DMS 273 (cell line): Measurements from ENCODE around the gene RAMP3.
"Not testable (repeated sequence)": the region's sequence is repeated elsewhere in the genome, so short reads cannot be mapped to it uniquely, and the experiment has no call there.

ENCODE experiments used
- DNase-seq: peaks from one replicate; lab custom pipeline; 2025; ENCODE audit not compliant: unreplicated experiment; lab: John Stamatoyannopoulos, UW

RAMP3 gene

DNA sequence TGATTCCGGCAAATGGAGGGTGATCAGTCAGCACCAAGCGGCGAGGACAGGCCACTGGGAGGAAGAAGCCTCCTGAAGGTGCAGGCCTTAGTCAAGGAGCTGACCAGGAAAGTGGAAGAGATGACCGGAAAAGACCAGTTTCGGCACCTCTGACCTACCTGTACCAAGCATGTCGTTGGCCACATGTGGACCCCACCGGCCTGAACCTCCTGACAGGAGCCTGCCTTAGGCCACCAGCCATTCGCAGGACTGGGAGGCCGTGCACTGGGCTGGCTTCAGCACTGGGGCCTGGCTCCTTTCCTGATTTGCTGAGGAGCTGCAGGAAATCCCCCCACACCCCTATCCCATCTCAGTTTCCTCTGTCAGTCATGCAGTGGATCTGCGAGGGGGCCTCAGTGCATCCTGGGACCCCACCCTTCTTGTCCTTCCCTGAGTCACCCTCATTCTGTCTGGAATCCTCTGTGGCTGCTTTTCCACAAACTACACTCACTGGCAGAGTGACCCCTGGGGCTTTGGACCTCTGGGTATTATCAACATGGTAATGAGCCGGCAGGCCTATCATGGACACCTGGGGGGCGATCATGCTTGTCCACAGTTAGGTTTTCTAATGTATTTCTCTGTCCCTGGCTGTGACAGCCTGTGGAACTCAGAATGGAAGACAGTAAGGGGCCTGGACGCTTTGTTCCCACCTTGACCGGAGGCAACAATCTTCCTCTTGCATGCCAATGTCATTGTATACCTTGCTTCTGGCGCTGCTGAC, 33.0 kb downstream of the RAMP3 start:
- no peak for DNase-seq

DNA sequence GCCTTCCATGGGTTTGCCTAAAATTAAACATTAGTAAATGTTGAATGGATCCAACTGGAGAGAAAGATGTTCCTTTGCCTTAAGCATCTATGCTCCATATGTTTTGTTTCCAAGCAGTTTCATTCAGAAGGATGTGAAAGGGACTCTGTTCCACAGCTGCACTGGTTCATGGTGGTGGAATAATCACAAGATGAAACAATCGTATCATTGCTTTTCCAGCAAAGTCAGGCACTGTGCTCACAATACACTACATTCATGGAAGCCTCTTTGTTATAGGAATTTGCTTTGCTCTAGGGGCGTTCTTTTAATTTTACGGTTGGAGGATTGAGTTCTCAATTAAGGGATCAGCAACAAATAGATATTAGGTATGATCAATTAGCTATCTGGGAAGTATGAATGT, 33.8 kb downstream of the RAMP3 start:
- DNase-seq = no peak

DNA sequence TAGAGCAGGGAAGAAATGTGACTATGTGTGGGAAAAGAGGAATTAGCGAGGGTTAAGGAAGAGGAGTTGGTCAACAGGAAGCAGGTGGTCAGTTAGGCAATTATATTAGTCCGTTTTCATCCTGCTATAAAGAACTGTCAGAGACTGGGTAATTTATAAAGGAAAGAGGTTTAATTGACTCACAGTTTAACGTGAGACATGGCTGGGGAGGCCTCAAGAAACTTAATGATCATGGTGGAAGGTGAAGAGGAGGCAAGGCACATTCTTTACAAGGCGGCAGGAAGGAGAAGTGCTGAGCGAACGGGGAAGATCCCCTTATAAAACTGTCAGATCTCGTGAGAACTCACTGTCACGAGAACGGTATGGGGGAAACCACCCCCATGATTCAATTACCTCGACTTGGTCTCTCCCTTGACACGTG, 35.0 kb downstream of the RAMP3 start:
- DNase-seq = no peak

DNA sequence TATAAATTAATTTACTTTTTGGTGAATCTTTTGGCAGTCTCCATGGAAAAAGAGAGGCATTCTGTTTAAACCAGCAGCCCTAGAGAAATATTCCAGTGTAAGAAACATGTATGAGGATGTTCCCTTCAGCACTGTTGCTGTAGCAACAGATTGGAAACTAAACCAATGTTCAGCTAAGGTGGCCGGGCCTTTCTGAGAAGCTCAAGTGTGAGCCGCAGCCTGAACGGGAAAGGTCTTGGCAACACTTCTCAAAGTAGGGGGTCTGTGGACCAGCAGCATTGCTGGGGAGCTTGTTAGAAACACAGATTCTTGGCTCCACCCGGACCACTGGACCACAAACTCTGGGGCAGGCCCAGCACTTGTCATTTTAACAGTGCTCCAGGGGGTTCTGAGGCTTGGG, 36.2 kb downstream of the RAMP3 start:
- DNase-seq = no peak

DNA sequence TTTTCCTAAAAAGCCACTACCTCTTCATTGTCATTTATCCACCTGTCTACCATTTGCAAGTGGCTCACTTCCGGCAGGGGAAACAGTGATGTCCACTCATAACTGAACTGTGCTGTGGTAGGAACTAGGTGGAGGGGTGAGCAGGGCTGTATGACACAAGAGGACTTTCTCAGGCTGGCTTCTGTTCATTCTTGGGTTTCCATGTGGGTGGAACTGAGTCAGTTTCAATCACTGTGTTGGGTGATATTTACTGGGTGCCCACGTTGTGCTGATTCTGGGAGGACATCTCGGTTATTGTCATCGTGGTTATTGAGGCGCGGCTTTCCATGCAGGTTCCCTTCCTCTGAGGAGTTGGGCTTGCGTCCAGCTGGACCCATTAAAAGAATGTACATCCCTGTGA, 38.8 kb downstream of the RAMP3 start:
- DNase-seq = no peak

DNA sequence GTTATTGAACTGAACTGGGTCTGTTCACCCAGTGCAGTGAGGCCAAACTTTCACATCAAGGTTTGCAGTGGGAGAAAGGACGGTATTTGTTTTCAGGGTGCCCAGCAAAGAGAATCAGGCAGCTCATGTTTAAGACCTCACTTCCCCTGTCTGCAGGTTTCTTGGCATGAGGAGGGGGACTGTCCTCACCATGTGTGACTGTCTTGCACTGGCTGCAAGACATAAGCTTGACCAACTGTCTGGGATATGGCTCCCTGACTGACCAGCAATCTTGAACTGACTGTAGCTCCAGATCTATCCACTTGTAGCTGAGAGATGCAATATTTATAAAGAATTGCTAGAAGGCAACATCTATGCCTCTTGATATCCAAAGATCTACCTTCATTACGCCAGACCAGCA, 39.9 kb downstream of the RAMP3 start:
- no peak for DNase-seq

DNA sequence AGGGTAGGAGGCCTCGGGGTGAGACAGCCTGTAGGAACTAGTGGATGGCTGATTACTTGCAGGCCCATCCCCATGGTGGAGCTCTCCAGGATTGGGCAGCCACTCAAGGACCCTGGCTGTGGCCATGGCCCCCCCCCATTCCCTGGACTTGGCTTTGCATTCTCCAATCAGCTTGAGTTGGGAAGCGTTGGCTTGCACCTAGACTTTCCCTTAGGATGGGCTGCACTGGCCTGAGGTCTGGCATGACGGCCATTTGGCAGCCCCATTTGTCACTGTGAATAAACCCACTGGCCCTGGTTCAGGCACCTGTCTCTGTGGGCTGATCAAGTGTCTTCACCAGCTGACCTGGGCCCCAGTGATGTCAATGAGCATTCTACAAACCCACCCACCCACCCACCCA, 41.4 kb downstream of the RAMP3 start:
- no peak for DNase-seq

DNA sequence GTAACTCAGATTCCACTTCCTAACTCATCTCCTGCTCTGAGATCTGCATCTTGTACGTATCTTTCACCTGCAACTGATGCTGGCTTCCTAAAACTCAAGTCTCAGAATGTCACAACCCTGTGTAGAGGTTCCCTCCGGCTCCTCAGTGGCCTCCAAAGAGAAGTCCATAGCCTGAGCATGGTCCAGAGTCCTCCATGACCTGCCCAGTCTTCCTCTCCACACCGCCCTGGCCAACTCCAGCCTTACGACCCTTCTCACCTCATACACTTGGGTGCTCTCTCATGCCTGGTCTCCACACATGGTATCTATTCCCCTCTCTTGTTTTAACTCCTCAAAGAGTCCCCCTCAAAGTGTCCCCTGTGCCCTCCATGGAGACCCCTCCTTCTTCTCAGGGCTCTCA, 41.9 kb downstream of the RAMP3 start:
- DNase-seq = no peak

DNA sequence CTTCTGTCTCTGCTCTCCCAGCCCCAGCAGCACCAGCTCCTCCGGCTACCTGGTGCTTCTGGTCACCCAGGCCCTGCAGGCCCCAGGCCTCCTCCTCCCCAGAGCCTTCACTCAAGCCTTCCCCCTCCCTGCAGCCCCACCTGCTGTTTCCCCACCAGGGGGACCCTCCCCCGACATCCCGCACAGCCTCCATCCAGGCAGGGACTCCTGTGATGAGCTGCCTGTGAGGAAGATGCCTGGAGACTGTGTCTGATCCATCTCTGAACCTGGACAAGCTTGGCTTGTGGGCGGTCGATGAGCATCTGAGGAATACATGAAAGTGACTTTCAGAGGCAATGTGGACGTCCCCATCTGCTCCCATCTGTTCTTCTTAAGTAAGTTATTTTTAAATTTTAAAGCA, 45.0 kb downstream of the RAMP3 start:
- DNase-seq = peak; percentile 27

DNA sequence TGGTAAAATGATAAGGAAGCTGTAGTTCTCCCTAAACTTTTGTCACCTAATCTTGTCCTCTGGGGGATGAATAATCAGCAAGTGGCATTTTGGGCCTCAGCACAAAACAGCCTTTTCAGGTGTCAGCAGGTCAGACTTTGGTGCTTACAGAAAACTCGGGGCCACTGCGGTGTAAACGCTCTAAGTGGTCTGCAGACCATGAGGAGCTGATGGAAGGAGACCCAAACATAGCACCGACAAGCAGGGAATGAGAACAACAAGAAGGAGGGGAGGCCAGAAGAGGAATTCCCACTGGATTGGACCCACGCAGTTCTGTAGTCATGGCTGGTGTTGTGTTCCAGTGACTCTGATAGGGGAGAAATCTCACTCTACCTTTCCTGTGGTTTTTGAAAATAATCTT, 45.4 kb downstream of the RAMP3 start:
- no peak for DNase-seq

DNA sequence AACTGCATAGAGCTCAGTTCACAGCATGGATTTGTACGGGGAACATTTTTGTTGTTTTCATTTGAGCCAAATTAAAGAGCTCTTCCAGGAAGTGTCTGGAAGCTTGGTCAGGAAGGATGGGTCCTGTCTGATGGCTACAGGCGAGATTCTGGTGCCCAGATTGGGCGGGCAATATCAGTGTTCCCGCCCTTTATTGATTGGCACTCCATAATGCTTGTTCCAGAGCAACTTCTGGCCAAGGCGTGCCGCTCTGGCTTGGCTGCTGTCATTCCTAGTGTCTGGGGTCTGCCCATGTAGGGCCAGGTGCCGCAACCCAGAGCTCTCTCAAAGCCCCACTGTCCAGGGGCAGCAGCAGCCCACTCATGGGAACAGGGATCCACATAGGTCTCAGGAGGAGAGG, 45.9 kb downstream of the RAMP3 start:
- DNase-seq = no peak

DNA sequence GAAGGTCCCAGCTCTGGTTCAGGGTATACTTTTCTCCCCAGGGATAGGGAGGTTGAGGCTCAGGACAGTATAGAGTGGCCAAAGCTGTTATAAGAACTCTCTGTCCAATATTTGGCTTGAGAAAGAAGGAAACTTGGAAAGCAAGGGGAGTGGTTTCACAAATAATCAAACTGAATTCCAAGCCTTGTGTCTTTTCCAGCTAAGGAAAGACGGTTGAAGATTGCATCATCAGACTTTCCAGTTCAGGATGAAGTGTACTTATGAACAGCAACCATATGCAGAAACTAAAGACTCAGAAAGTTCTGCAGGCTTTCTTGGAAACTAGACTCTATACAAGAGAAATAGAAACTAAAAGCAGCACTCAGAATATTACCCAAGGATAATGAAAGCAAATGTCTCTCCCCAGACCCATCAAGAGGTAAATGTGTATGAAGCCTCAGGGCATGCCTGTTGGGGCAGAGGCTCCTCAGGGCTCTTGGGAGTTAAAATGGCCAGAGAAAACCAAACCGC, 46.4 kb downstream of the RAMP3 start:
- DNase-seq = peak; percentile 26

DNA sequence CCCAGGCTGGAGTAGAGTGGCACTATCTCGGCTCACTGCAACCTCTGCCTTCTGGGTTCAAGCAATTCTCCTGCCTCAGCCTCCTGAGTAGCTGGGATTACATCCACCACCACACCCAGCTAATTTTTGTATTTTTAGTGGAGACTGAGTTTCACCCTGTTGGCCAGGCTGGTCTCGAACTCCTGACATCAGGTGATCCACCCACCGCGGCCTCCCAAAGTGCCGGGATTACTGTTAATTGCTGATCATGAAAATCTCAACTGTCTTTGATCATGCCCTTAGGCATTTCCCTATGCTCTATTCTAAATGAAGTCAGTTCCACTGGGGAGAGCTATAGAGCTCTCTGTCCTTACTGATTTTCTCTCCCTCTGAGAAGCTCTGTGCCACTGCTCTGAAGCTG, 48.7 kb downstream of the RAMP3 start:
- DNase-seq = not testable (repeated sequence)

DNA sequence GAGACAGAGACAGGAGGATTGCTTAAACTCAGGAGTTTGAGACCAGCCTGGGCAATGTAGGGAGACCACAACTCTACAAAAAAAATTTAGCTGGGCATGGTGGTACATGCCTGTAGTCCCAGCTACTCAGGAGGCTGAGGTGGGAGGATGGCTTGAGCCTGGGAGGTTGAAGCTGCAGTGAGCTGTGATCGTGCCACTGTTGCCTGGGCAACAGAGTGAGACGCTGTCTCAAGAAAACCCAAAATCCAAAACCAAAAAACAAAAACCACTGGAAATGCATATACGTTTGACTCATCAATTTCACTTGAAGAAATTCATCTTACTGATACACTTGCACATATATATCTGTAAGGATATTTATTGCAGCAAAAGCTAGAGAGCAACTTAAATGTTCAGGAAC, 52.3 kb downstream of the RAMP3 start:
- not testable (repeated sequence) for DNase-seq

DNA sequence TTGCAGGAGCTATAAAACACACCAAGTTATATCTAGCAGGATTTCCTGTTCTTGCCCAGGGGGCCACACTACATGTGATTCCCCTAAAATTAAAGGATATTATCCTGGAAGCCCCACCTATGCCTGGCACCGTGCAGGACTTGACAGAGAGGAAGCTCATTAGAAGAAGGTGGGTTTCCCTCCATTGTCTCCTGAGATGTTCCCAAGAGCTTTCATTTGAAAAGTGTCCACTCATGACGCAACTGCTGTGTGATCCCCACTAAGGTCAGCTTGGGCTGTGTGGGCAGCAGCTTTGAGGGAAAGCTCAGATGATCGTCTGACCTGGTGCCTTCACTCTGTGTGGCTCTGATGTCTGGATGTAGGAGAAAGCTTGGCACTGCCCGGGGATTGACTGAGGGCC, 53.5 kb downstream of the RAMP3 start:
- no peak for DNase-seq

DNA sequence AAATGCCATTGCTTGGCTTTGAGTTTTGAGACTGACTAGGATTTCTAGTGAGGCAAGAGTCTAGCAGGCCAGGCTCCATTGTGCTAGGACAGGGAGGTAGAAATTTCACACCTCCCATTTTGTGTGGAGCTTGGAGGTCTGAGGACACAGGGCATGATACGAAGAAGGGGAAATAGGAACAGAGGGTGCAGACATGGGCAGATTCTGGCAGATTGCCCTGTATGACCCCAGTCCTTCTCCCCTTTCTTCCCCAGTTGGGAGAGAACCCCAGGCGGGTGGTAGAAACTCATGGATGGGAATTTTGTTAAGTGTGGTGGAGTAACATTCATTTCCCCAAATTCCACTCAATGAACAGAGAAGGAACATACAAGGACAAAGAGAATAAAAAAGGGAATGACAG, 54.4 kb downstream of the RAMP3 start:
- DNase-seq = no peak

DNA sequence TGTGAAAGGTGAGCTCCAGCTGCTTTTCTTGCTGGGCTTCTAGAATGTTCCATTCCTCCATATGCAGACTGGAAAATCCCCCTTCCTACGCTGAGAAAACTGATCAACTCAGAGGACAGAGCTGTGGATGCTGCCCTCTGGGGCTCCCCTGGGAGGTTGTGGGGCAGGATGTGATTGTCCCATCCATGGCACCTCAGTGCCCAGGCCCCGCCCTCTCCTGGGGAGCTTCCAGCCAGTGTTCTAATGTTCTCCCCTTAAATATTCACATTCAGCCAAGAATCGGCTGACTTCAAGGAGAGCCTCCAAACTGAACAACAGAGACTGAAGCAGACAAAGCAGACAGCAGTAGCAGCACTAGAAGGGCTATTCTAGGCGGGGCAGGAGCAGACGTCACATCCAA, 55.0 kb downstream of the RAMP3 start:
- DNase-seq = no peak

DNA sequence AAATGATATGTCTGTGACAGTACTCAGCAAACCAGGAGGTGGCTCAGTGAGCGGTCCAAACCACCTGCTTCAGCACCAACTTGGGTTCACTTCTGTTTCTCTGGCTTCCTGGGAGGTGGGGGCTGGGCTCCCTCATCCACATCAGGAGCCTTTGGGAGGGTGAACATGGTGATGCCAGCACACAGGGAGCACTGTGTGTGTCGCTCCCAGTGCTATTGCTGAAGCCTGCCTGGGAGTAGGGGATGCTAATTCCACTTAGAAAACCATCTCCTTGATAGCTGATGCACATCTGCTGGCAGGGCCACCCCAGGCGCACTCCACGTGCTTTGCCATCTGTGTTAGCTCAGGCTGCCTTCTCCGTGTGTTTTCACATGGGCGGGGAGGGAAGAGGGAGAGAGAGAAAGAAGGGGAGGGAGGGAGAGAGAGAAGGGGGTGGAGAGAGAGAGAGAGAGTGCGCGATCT, 58.0 kb downstream of the RAMP3 start:
- peak; percentile 95 for DNase-seq

DNA sequence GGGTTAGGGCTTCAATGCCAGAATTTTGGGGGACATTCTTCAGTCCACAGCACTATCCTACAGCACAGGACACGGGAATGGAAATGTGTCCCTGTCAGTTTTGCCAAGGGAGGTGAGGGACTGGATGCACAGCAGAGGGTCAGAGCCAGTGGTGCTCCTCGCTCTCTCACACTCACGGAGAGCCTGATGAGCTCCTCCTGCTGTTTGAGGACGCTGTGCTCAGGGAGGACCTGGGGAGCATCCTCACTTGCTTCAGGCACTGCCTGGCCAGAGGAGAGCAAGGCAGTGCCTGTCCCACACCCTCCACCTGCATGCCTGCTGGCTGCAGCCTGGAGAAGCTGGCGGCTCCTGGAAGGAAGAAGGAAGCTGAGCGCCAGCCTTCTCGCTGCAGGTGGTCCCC, 58.6 kb downstream of the RAMP3 start:
- DNase-seq = peak; percentile 53

DNA sequence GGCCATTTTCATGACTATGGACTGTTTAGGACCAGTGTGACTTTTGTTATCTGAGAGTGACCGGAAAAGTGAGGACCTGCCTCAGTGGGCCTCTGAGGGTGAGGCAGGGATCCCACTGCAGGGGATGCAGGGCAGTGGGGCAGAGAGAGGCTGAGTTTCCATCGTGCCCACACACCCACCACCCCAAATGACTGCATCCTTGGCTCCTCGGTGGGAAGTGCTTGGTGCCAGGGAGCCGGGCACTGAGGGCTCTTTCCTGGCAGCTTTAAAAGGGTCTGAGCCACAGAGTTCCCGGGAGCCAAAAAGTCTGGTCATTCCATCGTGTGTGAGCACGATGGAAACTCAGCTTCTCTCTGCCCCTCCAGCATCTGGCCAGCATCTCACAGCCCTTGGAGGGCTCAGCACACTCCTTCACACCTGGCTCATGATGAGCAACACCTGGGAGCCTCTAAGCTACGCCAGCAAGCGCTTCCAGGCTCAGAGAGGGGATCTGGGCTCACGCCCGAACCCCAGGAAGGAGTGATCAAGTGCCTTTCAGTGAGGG, 59.1 kb downstream of the RAMP3 start:
- no peak for DNase-seq

DNA sequence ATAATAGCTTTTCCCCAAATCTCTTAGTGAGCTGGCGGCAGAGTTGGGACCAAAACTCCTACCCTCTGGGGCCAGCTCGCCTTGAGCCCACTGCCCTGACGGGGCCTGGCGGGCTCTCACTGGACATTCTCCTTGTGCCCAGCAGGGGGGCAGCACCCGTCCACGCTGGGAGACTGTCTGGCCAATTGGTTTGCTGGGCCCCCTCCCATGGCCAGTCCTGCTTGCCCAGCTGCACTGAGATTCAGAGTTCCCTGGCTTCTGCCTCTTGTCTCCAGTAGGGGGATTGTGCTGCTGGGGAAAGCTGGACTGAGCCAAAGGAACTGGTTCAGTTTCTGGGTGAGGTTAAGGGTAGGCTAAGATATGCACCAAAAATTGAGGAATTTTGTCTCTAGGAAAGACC, 59.8 kb downstream of the RAMP3 start:
- peak; percentile 73 for DNase-seq

DNA sequence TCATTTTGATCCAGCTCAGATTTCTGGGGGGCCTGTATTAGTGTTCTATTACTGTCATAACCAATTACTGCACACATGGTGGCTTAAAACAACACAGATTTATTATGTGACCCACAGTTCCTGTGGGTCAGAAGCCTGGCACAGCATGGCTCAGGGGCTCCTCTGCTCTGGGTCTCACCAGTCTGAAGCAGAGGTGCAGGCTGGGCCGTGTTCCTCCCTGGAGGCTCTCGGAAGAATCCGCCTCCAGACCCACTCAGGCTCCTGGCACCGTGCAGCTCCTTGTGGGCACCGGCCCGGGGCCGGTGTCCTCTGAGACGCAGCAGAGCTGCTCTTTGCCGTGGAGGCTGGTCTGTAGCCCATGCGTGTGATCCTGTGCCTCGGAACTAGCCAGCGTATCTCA, 61.5 kb downstream of the RAMP3 start:
- peak; percentile 37 for DNase-seq
